OCI-LY1 (cell line): Measurements from ENCODE around the gene ROR2.

ENCODE experiments used
- EZH2 ChIP-seq: fragments of 200-600 bp; sonication (generic), shearing (Covaris generic); IDR thresholded peaks from 2 replicates; pipeline ENCODE4 v1.8.0; 2017; ENCODE audit warnings: borderline replicate concordance, mixed run types, mild to moderate bottlenecking, antibody characterized with exemption, low read length, moderate library complexity, mixed read lengths
- TF ChIP-seq, protein P1 (sequence below): fragments of 200-600 bp; sonication (generic), shearing (Covaris generic); IDR thresholded peaks from 2 replicates; pipeline ENCODE4 v1.5.1; 2017; ENCODE audit warnings: mild to moderate bottlenecking, antibody characterized with exemption, low read length, moderate library complexity, mixed read lengths

DNA sequence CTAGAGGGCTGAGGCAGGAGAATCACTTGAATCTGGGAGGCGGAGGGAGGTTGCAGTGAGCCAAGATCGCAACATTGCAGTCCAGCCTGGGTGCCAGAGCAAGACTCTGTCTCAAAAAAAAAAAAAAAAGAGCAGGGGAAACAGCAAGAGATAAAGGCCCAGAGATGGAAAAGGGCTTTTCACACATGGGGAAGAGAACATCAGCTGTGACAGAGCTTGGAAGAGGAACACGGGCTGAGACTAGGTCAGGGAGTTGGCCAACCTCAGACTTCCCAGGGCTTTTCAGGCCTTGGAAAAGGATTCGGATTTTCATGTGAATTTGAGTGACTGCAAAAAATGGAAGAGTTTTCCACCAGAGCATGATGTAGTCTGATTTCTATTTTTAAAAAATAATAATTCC lies 294.4 kb downstream of the ROR2 start:
- TF ChIP-seq, protein P1, sequence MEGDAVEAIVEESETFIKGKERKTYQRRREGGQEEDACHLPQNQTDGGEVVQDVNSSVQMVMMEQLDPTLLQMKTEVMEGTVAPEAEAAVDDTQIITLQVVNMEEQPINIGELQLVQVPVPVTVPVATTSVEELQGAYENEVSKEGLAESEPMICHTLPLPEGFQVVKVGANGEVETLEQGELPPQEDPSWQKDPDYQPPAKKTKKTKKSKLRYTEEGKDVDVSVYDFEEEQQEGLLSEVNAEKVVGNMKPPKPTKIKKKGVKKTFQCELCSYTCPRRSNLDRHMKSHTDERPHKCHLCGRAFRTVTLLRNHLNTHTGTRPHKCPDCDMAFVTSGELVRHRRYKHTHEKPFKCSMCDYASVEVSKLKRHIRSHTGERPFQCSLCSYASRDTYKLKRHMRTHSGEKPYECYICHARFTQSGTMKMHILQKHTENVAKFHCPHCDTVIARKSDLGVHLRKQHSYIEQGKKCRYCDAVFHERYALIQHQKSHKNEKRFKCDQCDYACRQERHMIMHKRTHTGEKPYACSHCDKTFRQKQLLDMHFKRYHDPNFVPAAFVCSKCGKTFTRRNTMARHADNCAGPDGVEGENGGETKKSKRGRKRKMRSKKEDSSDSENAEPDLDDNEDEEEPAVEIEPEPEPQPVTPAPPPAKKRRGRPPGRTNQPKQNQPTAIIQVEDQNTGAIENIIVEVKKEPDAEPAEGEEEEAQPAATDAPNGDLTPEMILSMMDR: no peak
- no peak for TF ChIP-seq EZH2
